Measurements from ENCODE around the gene PLOD2. TPM values are rescaled to one million over a fixed set of nuclear protein-coding genes. Genes with fewer than 3 reads are reported as not detected.

PLOD2 gene
- total and polyA plus RNA-seq, 2 donors (not counting 1 experiment from before 2014, with no cell fraction given), result not detected

DNA sequence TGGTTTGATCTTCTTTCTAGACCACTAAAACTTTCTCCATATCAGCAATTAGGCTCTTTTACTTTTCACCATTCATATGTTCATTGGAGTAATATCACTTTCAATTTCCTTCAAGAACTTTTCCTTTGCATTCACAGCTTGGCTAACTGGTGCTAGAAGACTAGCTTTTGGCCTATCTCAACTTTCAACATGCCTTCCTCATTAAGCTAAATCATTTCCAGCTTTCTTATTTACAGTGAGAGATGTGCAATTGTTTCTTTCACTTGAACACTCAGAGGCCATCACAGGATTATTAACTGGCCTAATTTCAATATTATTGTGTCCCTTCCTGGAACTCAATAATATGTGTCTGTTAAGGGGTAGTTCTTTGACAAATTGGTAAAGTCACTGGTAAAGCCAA is 42.8 kb upstream of the PLOD2 start:
- TF ChIP-seq, protein P1, sequence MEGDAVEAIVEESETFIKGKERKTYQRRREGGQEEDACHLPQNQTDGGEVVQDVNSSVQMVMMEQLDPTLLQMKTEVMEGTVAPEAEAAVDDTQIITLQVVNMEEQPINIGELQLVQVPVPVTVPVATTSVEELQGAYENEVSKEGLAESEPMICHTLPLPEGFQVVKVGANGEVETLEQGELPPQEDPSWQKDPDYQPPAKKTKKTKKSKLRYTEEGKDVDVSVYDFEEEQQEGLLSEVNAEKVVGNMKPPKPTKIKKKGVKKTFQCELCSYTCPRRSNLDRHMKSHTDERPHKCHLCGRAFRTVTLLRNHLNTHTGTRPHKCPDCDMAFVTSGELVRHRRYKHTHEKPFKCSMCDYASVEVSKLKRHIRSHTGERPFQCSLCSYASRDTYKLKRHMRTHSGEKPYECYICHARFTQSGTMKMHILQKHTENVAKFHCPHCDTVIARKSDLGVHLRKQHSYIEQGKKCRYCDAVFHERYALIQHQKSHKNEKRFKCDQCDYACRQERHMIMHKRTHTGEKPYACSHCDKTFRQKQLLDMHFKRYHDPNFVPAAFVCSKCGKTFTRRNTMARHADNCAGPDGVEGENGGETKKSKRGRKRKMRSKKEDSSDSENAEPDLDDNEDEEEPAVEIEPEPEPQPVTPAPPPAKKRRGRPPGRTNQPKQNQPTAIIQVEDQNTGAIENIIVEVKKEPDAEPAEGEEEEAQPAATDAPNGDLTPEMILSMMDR (IDR thresholded peaks at IDR 0.05), result no peak
- TF ChIP-seq EZH2 (IDR thresholded peaks at IDR 0.05; ENCODE audit: borderline replicate concordance, insufficient read depth, low read depth, low read length, poor library complexity, severe bottlenecking), result no peak
- Mint-ChIP-seq H3K9me3 (ENCODE audit: insufficient read depth) (no peaks in the 10 kb centered on the region), H3K27ac (no peak overlapping the region), H3K27me3 (no peaks in the 10 kb centered on the region), H3K4me3 (no peak overlapping the region), H3K4me1 (no peaks in the 10 kb centered on the region)
- no peak overlapping the region for H3K27ac ChIP-seq (ENCODE audit: low read length in 2 of 2)
- DNase-seq (no peak), ATAC-seq (ENCODE audit: low read depth) (no peak)
- CTCF ChIA-PET, result interaction anchor here (1.7 to 2.3 kb wide), 2 partner anchors 9 to 14 kb away, joined by 4 to 17 read pairs; no protein-coding TSS in a partner anchor
- no peaks in the 10 kb centered on the region for H4K20me1 ChIP-seq (ENCODE audit: control insufficient read depth, insufficient read depth, low read length, poor library complexity, severe bottlenecking)
- no peaks in the 10 kb centered on the region for H3K36me3 ChIP-seq (replicated peaks in 1 of 2; ENCODE audit: control extremely low read depth in 1 of 2, control insufficient read depth in 1 of 2, extremely low read depth in 1 of 2, insufficient read depth in 2 of 2, low read length in 1 of 2)
- no peaks in the 10 kb centered on the region for H3K4me1 ChIP-seq (ENCODE audit: control insufficient read depth in 2 of 2, insufficient read depth in 2 of 2, low read length in 2 of 2)
- H3K9me3 ChIP-seq (ENCODE audit: control extremely low read depth in 1 of 3, control insufficient read depth in 2 of 3, insufficient read depth in 1 of 3, low read length in 2 of 3), result no peaks in the 10 kb centered on the region
- intact Hi-C loops (cut with micrococcal nuclease), result no loop called here
- H3K4me2 ChIP-seq (replicated peaks; ENCODE audit: low read depth, low read length, poor library complexity, severe bottlenecking), result no peak overlapping the region
- H3K9ac ChIP-seq (ENCODE audit: low read length), result no peak overlapping the region
- H3K4me3 ChIP-seq (ENCODE audit: control extremely low read depth in 1 of 5, extremely low read depth in 1 of 5, insufficient read depth in 1 of 5, low read depth in 2 of 5, low read length in 4 of 5), result no peak overlapping the region
- H3K27me3 ChIP-seq (replicated peaks in 1 of 4; ENCODE audit: control extremely low read depth in 1 of 4, control insufficient read depth in 3 of 4, insufficient read depth in 4 of 4, low read length in 3 of 4), result no peaks in the 10 kb centered on the region
- no peaks in the 10 kb centered on the region for H3K79me2 ChIP-seq (ENCODE audit: control insufficient read depth, insufficient read depth, low read length)
- no peak overlapping the region for H2AFZ ChIP-seq (ENCODE audit: insufficient read depth, low read depth, low read length, poor library complexity, severe bottlenecking)
- POLR2A ChIA-PET, result no interaction called here

DNA sequence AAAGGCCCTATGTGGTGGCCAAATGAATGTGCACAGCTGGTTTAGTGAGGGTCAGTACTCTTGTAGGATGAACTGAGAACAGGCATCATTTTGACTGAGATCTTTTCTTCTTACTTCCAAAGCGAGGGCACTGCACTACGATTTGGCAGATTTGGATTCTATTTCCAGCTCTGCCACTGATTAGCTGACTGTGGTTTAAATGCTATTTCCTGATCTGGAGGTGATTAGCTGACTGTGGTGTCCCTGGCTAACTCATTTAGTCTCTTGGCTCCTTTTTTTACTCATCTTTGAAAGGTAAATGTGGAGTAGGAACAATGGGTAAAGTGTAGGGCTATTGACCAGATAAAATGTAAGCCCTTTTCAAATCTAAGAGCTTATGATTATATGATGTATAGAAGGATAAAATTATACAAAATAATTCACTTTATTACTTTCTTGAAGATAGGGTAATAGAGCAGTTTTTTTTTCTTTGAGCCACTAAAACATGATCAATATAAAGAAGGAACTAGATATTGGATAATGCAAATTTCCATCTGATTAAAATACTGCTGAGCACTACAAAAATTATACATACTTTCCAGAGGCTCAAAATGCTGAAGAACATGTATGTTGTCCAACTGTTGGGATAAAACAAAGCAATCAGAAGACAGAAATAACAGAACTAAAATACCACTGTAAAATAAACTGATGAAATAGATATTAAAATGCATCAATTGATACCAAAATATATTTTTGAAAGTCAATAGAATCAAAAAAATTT is 39.7 kb upstream of the PLOD2 start:
- Histone ChIP-seq H3K9ac (ENCODE audit: low read length) (no peak overlapping the region), H3K27me3 (replicated peaks in 1 of 4; ENCODE audit: control extremely low read depth in 1 of 4, control insufficient read depth in 3 of 4, insufficient read depth in 4 of 4, low read length in 3 of 4) (no peaks in the 10 kb centered on the region), H3K4me2 (replicated peaks; ENCODE audit: low read depth, low read length, poor library complexity, severe bottlenecking) (no peak overlapping the region), H3K4me3 (ENCODE audit: control extremely low read depth in 1 of 5, extremely low read depth in 1 of 5, insufficient read depth in 1 of 5, low read depth in 2 of 5, low read length in 4 of 5) (no peak overlapping the region), H2AFZ (ENCODE audit: insufficient read depth, low read depth, low read length, poor library complexity, severe bottlenecking) (no peak overlapping the region), H3K27ac (ENCODE audit: low read length in 2 of 2) (no peak overlapping the region), H3K36me3 (replicated peaks in 1 of 2; ENCODE audit: control extremely low read depth in 1 of 2, control insufficient read depth in 1 of 2, extremely low read depth in 1 of 2, insufficient read depth in 2 of 2, low read length in 1 of 2) (no peaks in the 10 kb centered on the region), H3K4me1 (ENCODE audit: control insufficient read depth in 2 of 2, insufficient read depth in 2 of 2, low read length in 2 of 2) (no peaks in the 10 kb centered on the region), H4K20me1 (ENCODE audit: control insufficient read depth, insufficient read depth, low read length, poor library complexity, severe bottlenecking) (no peaks in the 10 kb centered on the region), H3K79me2 (ENCODE audit: control insufficient read depth, insufficient read depth, low read length) (no peaks in the 10 kb centered on the region), H3K9me3 (ENCODE audit: control extremely low read depth in 1 of 3, control insufficient read depth in 2 of 3, insufficient read depth in 1 of 3, low read length in 2 of 3) (no peaks in the 10 kb centered on the region)
- WGBS (ENCODE audit: insufficient coverage), result 40% methylated on average over 1 of the region's 2 CpGs
- Mint-ChIP-seq H3K4me1 (no peaks in the 10 kb centered on the region), H3K9me3 (ENCODE audit: insufficient read depth) (no peaks in the 10 kb centered on the region), H3K27me3 (no peaks in the 10 kb centered on the region), H3K27ac (no peak overlapping the region), H3K4me3 (no peak overlapping the region)
- POLR2A ChIA-PET, result no interaction called here
- TF ChIP-seq, protein P1 (IDR thresholded peaks at IDR 0.05), result no peak
- no peak for TF ChIP-seq EZH2 (IDR thresholded peaks at IDR 0.05; ENCODE audit: borderline replicate concordance, insufficient read depth, low read depth, low read length, poor library complexity, severe bottlenecking)
- CTCF ChIA-PET, result interaction anchor here (1.1 to 1.3 kb wide), 2 partner anchors 11 to 375 kb away, joined by 3 to 10 read pairs; no protein-coding TSS in a partner anchor
- no peak for ATAC-seq (ENCODE audit: low read depth)
- intact Hi-C loops (cut with micrococcal nuclease), result no loop called here
- no peak for DNase-seq
